Psoas muscle (tissue), 8 donors: ENCODE measurements around the gene LRTM2. TPM values are rescaled to one million over a fixed set of nuclear protein-coding genes. Genes with fewer than 3 reads are reported as not detected.

Experiments
- ATAC-seq, 4 donors: fragments of 200-7000 bp; cut with Tn5 transposase; one replicate each; pipeline ENCODE4 v1.9.1; 2020; ENCODE audit warnings: moderate library complexity in 3 of 4, mild to moderate bottlenecking in 2 of 4
- DNase-seq, 2 donors: peaks; one replicate each; pipeline ENCODE4 v3.0.0-alpha.2; 2020
- H3K27ac ChIP-seq: fragments of 200-600 bp; one replicate; pipeline ENCODE4 v1.8.0; 2022
- H3K27me3 ChIP-seq, 3 donors: fragments of 200-600 bp in 1 of 3; one replicate each; pipeline versions ENCODE4 v1.6.1 to v1.8.0; 2013 to 2022; ENCODE audit warnings: low read length in 2 of 3, mild to moderate bottlenecking in 2 of 3, moderate library complexity in 1 of 3; ENCODE audit not compliant: insufficient read depth in 3 of 3
- H3K36me3 ChIP-seq, 2 donors: fragments of 200-600 bp in 1 of 2; one replicate each; pipeline versions ENCODE4 v1.6.1 to v1.8.0; 2013 to 2022; ENCODE audit warnings: low read depth in 1 of 2, mild to moderate bottlenecking in 1 of 2, moderate library complexity in 1 of 2; ENCODE audit not compliant: insufficient read depth in 1 of 2
- H3K4me1 ChIP-seq: fragments of 200-600 bp; one replicate; pipeline ENCODE4 v1.8.0; 2022
- H3K4me3 ChIP-seq: fragments of 200-600 bp; one replicate; pipeline ENCODE4 v1.8.0; 2022; ENCODE audit warnings: mild to moderate bottlenecking
- H3K9me3 ChIP-seq: fragments of 200-600 bp; one replicate; pipeline ENCODE4 v1.8.0; 2022
- CTCF ChIP-seq: fragments of 200-600 bp; IDR thresholded peaks from one replicate; pipeline ENCODE4 v1.8.0; 2022; ENCODE audit warnings: antibody characterized with exemption
- whole genome bisulfite sequencing, 3 donors: extraction: QIAGEN DNeasy Blood & Tissue Kit; methylation state at CpG; one replicate each; pipeline versions ENCODE4 v1.1.6 to v1.1.7; 2013; 5-methylcytosine and 5-hydroxymethylcytosine counted together
- intact Hi-C, 2 donors: fragments of 100-400 bp; cut with DNase I; formaldehyde crosslinking; loops; one replicate each; pipeline versions ENCODE4 v1.11.0 to v1.14.2; 2022
- polyA plus RNA-seq, 3 donors: library from polyadenylated mRNA; stranded (reverse); fragments of 200-250 nt; gene quantifications; one replicate each; pipeline ENCODE4 v1.2.3, GENCODE V29; 2013
- total RNA-seq, 4 donors: library from RNA; stranded (reverse); fragmentation: NEBNext Ultra II Directional in 2 of 4; extraction: Animal tissue kit (Norgen Biotek cat#: 25700) in 2 of 4; gene quantifications; one replicate each; pipeline versions ENCODE4 v1.2.1 to v1.2.4, GENCODE V29; 2021 to 2023
- donor health status: healthy with polysubstance abuse.
- donor health status: DM: no; HTN: no; CAD: no; lungs with moderate emphysema.
- donor health status: Bipolar disorder and iron deficiency.
- donor health status: healthy.
- donor health status: DM: yes; HTN: yes; CAD: no.
- donor health status: DM: no; HTN: no; CAD: no.
- donor health status: DM: no; HTN: no; CAD: no.
- donor health status: DM: yes; HTN: yes; CAD: no.

The LRTM2 gene
- total and polyA plus RNA-seq, 7 donors: not detected

GRCh38 chr12:1885599-1886245 is 65.4 kb downstream of the LRTM2 start:
- no peak for ATAC-seq
- Histone ChIP-seq H3K36me3 (no peaks in the 10 kb centered on the region), H3K4me1 (no peaks in the 10 kb centered on the region), H3K4me3 (no peak overlapping the region), H3K27ac (no peak overlapping the region), H3K9me3 (no peaks in the 10 kb centered on the region), H3K27me3 (no peaks in the 10 kb centered on the region)
- WGBS, 3 donors: 81 to 86% (median 85%) methylated on average over 13 of the region's 13 CpGs
- intact Hi-C loops: no loop called here
- DNase-seq: no peak
- no peak for TF ChIP-seq CTCF

Other genes starting within 250 kb of the LRTM2 start
- gene FBXL14, start 226.0 kb upstream of the LRTM2 start, total RNA-seq: 1 to 10 TPM; 4.5 to 7.9 (median 5.0) TPM
- 10 to 100 TPM in 1 of 3 donors, 1 to 10 TPM in 2; 2.9 to 13.8 (median 5.3) TPM for gene FBXL14, start 226.0 kb upstream of the LRTM2 start, polyA plus RNA-seq
- gene WNT5B, start 191.3 kb upstream of the LRTM2 start, total RNA-seq: 1 to 10 TPM in 3 of 4 donors, under 1 TPM in 1; 0.46 to 4.8 (median 1.6) TPM
- gene WNT5B, start 191.3 kb upstream of the LRTM2 start, polyA plus RNA-seq: under 1 TPM; 0.43 to 0.80 (median 0.49) TPM
- gene ADIPOR2, start 129.5 kb upstream of the LRTM2 start, total RNA-seq: 10 to 100 TPM; 36.7 to 49.4 (median 43.2) TPM
- 10 to 100 TPM; 28.6 to 52.1 (median 44.2) TPM for gene ADIPOR2, start 129.5 kb upstream of the LRTM2 start, polyA plus RNA-seq
- 1 to 10 TPM in 1 of 4 donors, under 1 TPM in 3; 0.91 to 1.8 (median 0.94) TPM for gene CACNA2D4, start 98.1 kb downstream of the LRTM2 start, total RNA-seq
- 1 to 10 TPM in 1 of 3 donors, under 1 TPM in 2; 0.74 to 1.1 (median 0.90) TPM for gene CACNA2D4, start 98.1 kb downstream of the LRTM2 start, polyA plus RNA-seq
- 10 to 100 TPM in 1 of 4 donors, 1 to 10 TPM in 3; 8.7 to 13.8 (median 9.9) TPM for gene DCP1B, start 183.9 kb downstream of the LRTM2 start, total RNA-seq
- gene DCP1B, start 183.9 kb downstream of the LRTM2 start, polyA plus RNA-seq: 10 to 100 TPM in 1 of 3 donors, 1 to 10 TPM in 2; 1.7 to 13.0 (median 8.4) TPM
- gene CACNA1C, start 232.4 kb downstream of the LRTM2 start, total RNA-seq: 1 to 10 TPM in 3 of 4 donors, under 1 TPM in 1; 0.95 to 2.9 (median 1.3) TPM
- gene CACNA1C, start 232.4 kb downstream of the LRTM2 start, polyA plus RNA-seq: under 1 TPM; 0.26 to 0.48 (median 0.46) TPM